ACHN (cell line): ENCODE measurements around the gene INSM2.

Experiments used
- DNase-seq: peaks from one replicate; pipeline ENCODE4 v3.0.0-alpha.2; 2015
- in situ Hi-C: cut with HindIII; loops from 2 replicates; pipeline ENCODE4 v1.10.0; 2017; ENCODE audit warnings: low sequenced_read_pairs, low pct_ligation_motif_present, low pct_unique_long_range_greater_than_20kb

INSM2 gene

DNA sequence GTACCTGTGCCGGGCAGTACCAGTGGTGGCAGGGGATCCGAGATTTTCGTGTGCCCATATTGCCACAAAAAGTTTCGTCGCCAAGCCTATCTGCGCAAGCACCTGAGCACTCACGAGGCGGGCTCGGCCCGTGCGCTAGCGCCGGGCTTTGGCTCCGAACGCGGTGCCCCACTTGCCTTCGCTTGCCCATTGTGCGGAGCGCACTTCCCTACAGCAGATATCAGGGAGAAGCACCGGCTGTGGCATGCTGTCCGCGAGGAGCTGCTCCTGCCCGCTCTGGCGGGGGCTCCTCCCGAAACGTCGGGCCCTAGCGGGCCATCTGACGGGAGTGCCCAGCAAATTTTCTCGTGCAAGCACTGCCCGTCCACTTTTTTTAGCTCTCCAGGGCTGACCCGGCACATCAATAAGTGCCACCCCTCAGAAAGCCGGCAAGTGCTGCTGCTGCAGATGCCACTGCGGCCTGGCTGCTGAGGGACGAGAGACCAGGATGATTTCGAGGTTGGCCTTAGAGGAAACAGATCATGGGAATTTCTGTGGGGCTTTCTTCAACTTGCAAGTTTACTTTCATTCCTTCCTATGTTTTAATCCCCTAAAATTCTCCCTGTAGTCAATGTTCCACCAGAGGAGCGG is 1.6 kb downstream of the INSM2 start:
- in situ Hi-C loops = no loop called here
- no peak for DNase-seq

GRCh38 chr14:35539969-35540368 is 6.0 kb downstream of the INSM2 start:
- in situ Hi-C loops = no loop called here
- DNase-seq = no peak

- DNase-seq = no peak
- in situ Hi-C loops = no loop called here
Measured at GRCh38 chr14:35543006-35543405, 9.0 kb downstream of the INSM2 start.

DNA sequence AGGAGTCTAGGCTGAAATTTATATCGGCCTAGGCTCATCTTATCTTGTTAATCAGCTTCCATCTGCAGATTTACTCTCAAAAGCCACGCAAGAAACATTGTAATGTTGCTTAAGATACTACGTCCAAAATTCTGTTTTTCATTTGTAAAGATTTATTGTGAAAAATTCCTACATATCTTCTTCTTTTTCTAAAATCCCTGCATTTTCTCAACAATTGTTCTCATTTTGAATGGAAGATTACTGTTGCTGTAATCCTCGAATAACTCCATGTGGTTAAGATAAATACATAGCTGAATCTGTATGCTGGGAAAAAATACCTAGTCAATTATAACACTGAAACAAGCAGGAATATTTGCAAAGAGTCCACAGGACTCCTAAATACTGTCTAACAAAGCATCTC is 15.6 kb downstream of the INSM2 start:
- in situ Hi-C loops = no loop called here
- no peak for DNase-seq

DNA sequence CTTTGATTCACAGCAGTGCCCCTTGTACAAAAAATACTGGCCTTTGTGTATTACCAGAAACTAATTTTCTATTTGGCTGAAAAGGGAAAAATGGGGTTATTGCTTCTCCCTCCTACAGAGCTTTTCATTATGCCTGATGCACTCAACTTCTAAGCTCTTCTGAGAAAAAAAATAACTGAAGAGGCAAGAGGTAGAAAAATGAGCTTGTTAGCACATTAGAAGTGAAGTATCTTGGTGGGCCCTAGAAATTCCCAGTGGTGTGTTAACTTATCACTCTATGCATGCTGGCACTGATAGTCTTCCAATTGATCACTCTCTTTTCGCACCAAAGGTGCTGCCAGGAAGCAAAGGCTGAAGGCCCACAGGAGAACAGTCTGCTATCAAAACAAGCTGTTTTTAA is 17.1 kb downstream of the INSM2 start:
- in situ Hi-C loops = no loop called here
- DNase-seq = no peak

GRCh38 chr14:35553808-35554207 is 19.8 kb downstream of the INSM2 start:
- no peak for DNase-seq

GRCh38 chr14:35556548-35556947 is 22.6 kb downstream of the INSM2 start:
- DNase-seq = no peak
- in situ Hi-C loops = no loop called here

More at GRCh38 chr14:35553808-35554207, 19.8 kb downstream of the INSM2 start:
- in situ Hi-C loops = no loop called here

DNA sequence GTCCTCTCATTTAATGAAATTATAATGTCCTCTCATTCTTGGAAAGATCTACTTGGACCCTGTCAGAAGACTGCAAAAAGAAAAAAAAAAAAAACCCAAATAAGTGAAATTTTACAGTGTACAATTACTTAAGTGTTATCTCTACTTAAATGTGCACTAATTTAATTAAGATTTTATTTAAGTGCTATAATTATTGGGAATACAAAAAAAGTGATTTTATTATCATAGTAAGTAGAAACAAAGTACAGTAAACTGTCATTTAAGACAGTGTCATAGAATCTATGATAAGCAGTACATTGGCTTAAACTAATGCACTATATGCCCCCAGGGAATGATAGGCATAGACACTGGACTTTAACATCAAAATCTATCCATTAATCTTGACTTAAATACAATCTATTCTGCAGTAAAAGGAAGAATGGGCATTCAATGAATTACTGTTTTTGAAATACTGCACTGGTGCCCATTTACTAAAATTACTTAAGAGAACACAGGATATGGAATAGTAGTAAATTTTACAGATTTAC is 23.3 kb downstream of the INSM2 start:
- no peak for DNase-seq
- in situ Hi-C loops = no loop called here

DNA sequence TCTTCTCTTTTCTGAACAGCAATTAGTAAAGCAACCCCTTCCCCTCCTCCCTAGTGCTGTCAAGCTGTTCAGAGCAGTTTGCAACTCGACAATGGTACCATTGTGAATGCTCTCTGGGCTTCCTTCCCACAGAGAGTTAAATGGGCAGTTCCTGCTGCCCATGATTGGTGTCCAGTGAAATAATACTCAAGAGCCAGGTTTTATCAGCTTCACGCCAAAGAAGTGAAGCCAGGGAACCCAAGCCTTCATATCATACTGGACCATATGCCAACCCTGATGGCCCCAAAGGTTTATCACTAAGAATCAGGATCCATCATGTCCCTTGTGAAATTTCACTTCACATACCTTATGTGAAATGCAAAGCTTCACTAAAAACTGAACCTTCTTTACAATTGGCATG is 24.7 kb downstream of the INSM2 start:
- no peak for DNase-seq
- in situ Hi-C loops = no loop called here

GRCh38 chr14:35565871-35566464 is 32.0 kb downstream of the INSM2 start:
- DNase-seq = peak; percentile 12
- in situ Hi-C loops = no loop called here

GRCh38 chr14:35571598-35571997 is 37.6 kb downstream of the INSM2 start:
- in situ Hi-C loops = no loop called here
- DNase-seq = no peak

GRCh38 chr14:35573911-35574310 is 39.9 kb downstream of the INSM2 start:
- no peak for DNase-seq
- in situ Hi-C loops = no loop called here

DNA sequence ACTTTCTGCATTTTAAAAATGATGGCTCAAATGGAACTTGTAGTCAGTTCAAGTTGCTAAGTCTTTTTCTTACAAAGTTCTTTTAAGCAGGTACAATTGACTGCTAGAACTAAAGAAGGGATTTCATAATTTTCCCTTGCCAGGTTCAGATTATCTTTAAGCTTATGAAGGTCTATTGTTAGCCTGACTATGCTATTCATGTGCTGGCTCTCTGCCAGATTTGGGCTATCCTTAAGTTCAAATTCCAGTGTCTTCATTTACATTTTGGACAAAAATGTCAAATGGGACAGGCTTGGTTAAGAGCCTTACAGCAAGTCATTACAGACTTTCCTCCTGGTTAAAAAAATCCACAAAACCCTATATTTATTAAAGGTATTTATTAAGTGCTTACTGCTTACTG is 42.3 kb downstream of the INSM2 start:
- in situ Hi-C loops = no loop called here
- DNase-seq = no peak

GRCh38 chr14:35576856-35577255 is 42.9 kb downstream of the INSM2 start:
- in situ Hi-C loops = no loop called here
- DNase-seq = no peak

DNA sequence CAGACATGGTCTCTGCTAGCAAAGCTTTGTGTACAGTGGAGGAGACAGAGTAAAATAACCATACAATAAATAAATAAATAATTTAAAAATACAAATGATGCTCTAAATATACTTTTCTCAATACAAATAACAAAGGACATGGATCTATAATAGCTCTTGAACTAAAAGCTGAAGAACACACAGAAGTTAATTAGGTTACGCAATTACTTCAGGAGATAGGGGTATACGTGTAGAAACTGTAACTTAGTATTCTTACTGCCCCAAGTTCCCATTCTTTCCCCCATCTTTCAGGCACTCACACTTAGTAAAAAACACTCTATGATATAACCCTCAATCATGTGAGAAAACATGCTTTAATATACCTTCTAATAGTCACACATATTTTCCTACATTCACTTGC is 44.2 kb downstream of the INSM2 start:
- in situ Hi-C loops = no loop called here
- no peak for DNase-seq

- in situ Hi-C loops = no loop called here
- DNase-seq = no peak
Measured at GRCh38 chr14:35578639-35579038, 44.7 kb downstream of the INSM2 start.
